Measurements from ENCODE around the gene UNKL.

The UNKL gene

GRCh38 chr16:1414532-1415260 lies at the start of gene UNKL:
UNKL (minus strand) TSS chr16:1414704; CDS start chr16:1414691, 13 bp downstream.
- DNase-seq (ENCODE audit: low spot score) (peak; percentile 94), FAIRE-seq (no peak)

- no peak for DNase-seq (ENCODE audit: low spot score)
- no peak for FAIRE-seq
Measured at GRCh38 chr16:1461146-1461545, 46.6 kb upstream of the UNKL start.

GRCh38 chr16:1460602-1461138 lies 46.2 kb upstream of the UNKL start:
- FAIRE-seq, result no peak

DNA sequence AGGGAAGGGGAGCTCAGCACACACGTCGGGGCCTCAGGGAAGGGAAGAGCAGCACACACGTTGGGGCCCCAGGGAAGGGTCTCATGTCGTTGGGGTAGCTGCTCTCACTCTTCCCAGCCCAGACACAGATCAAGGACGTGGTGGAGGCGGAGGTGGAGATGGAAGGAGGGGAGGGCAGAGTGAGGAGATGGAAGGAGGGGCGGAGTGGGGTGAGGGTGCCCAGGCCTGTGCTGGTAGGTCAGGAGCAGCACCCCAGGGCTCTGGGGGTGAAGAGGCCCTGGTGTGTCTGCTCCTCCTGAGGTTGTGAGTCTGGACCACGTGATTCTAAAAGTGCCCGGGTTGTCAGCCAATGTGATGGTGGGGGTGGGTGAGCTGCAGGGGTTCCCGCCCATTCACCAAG lies 45.5 kb upstream of the UNKL start:
- DNase-seq (ENCODE audit: low spot score) (no peak), FAIRE-seq (no peak)

More at GRCh38 chr16:1460602-1461138, 46.2 kb upstream of the UNKL start:
- DNase-seq (ENCODE audit: low spot score), result no peak

GRCh38 chr16:1458977-1459341 lies 44.5 kb upstream of the UNKL start:
- FAIRE-seq (no peak), DNase-seq (ENCODE audit: low spot score) (no peak)

- no peak for DNase-seq (ENCODE audit: low spot score)
- FAIRE-seq, result no peak
Measured at GRCh38 chr16:1458336-1458976, 44.0 kb upstream of the UNKL start.

- no peak for DNase-seq (ENCODE audit: low spot score)
- no peak for FAIRE-seq
Measured at GRCh38 chr16:1457489-1458245, 43.2 kb upstream of the UNKL start.

DNA sequence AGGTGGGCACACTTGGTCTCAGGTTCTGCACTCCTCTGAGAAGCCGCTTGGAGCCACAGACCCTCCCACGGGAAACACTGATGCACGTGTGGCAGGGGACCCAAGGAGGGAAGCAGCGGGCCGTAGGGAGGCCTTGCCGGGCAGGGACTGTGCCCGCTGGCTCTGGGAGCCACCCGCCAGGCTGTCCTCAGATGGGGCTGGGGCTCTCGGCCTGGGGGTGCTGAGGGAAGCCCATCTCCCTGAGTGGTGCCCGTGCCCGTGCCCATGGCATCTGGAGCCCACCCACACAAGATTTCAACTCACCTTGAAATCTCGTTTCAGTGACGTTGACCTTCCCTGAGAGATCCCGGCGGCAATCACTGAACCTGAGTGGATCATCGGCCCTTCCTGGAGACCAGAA lies 42.4 kb upstream of the UNKL start:
- no peak for FAIRE-seq

DNA sequence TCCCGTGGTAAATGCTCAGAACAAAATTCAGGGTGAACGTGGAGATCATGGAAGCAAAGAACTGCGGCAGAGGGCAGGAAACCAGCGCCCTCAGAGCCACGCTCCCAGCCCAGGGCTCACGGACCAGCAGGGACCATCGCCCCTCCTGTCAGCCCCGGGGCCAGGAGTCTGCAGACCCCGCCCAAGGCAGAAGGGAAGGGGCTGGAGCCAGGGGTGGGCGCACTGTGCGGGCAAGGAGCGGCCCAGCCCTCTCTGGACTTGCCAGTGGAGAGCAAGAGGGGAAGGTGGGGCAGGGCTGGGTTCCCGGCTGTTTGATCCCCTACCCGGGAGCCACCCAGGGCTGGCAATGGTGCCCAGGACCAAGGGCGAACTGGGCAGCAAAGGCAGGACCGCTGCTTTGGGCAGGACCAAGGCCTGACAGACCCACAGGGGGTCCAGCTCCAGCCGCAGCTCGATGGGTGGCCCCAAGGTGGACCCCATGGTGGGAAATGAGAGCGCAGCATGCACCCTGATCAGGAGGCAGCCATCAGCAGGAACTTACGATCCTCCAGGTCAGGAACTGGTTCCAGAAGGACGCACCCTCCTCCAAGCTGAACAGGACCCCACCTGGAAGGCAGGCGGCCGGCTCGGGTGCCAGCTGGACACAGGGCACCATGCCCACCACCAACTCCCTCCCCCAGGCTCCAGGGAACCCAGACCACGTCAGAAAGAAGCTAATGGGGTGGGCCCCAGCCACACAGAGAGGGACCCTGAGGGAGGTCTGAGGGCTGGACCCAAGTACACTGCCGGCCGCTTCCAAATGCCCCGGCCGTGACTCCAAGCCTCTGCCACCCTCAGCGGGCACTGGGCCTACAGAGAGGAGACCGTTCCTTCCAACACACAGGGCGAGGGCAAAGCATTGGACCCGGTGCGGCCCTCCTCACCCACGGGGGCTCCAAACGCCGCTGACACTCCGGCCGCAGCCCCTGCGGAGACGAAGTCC lies 41.0 kb upstream of the UNKL start:
- FAIRE-seq, result no peak
- no peak for DNase-seq (ENCODE audit: low spot score)

More for the DNA sequence above, 42.4 kb upstream of the UNKL start:
- no peak for DNase-seq (ENCODE audit: low spot score)

GRCh38 chr16:1454561-1454960 lies 40.1 kb upstream of the UNKL start:
- DNase-seq (ENCODE audit: low spot score), result no peak
- FAIRE-seq, result no peak

GRCh38 chr16:1453316-1453715 lies 38.8 kb upstream of the UNKL start:
- FAIRE-seq (no peak), DNase-seq (ENCODE audit: low spot score) (no peak)

DNA sequence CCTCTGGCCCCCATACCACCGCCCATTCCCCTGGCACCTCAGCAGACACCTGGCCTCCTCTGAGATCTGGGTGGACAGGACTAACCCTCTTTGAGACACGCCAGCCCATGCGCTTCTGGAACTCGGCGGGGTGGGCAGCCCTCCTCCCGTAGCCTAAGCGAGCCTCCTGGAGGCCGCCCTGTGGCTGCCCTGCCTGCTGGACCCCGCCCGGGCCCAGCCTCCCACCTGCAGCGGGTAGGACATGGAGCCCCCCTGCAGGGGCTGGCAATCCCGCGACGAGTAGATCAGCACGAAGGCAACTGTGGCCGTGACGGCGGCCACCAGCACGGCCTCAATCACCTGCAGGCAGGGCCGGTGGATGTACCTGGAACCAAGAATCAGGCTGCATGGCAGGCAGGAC lies 38.0 kb upstream of the UNKL start:
- no peak for FAIRE-seq

GRCh38 chr16:1451702-1452392 lies 37.3 kb upstream of the UNKL start:
- DNase-seq (ENCODE audit: low spot score) (no peak), FAIRE-seq (peak; percentile 52)

More for the DNA sequence above, 38.0 kb upstream of the UNKL start:
- no peak for DNase-seq (ENCODE audit: low spot score)

- no peak for DNase-seq (ENCODE audit: low spot score)
- no peak for FAIRE-seq
Measured at GRCh38 chr16:1450841-1451240, 36.3 kb upstream of the UNKL start.

- DNase-seq (ENCODE audit: low spot score) (no peak), FAIRE-seq (no peak)
Measured at GRCh38 chr16:1450218-1450617, 35.7 kb upstream of the UNKL start.

- DNase-seq (ENCODE audit: low spot score) (no peak), FAIRE-seq (no peak)
Measured at GRCh38 chr16:1449201-1449788, 34.8 kb upstream of the UNKL start.

DNA sequence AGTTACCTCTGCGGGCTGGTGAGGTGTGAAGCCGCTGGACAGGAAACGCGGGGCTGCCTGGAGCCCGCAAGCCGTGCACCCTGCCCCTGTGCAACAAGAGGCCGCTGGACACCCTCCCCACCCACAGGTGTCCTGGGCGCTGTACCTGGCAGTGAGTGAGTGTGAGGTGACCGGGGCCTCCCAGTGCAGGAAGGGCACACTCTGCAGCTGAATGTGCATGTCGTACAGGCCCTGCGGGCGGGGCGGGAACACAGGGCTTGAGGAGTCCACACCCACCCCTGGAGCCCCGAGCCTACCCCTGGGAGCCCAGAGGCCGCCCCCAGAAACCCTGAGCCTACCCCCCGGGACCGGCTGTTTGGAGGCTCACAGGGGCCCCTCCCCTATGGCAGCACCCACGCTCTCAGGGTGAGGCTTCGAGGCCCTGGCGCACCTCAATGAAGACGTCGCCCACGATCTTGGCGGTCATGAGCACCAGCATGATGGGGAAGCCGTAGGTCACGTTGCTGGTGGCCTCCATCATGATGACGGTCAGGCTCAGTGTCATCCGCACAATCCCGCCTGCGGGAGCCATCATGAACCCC lies 34.1 kb upstream of the UNKL start:
- DNase-seq (ENCODE audit: low spot score) (no peak), FAIRE-seq (no peak)

- FAIRE-seq, result no peak
Measured at GRCh38 chr16:1447965-1448364, 33.5 kb upstream of the UNKL start.

GRCh38 chr16:1446296-1447080 lies 32.0 kb upstream of the UNKL start:
- no peak for FAIRE-seq
- DNase-seq (ENCODE audit: low spot score), result no peak

More at GRCh38 chr16:1447965-1448364, 33.5 kb upstream of the UNKL start:
- no peak for DNase-seq (ENCODE audit: low spot score)
